Right lung (tissue), 5 donors: ENCODE measurements around the gene TRHDE. TPM values are rescaled to one million over a fixed set of nuclear protein-coding genes. Genes with fewer than 3 reads are reported as not detected.
"Not testable (repeated sequence)": the region's sequence is repeated elsewhere in the genome, so short reads cannot be mapped to it uniquely, and the experiment has no call there.

ENCODE experiments used
- DNase-seq, 2 donors: peaks; one replicate each; pipeline ENCODE4 v3.0.0-alpha.2; 2013
- polyA plus RNA-seq, 5 donors: library from polyadenylated mRNA; unstranded; fragments of 120-200 nt; gene quantifications; one replicate each; pipeline versions ENCODE4 v1.2.1 to v1.2.3, GENCODE V29; 2013; ENCODE audit warnings: inconsistent platforms in 1 of 5, low replicate concordance in 1 of 5; ENCODE audit not compliant: insufficient read length in 5 of 5, insufficient read depth in 1 of 5

TRHDE gene
- polyA plus RNA-seq, 5 donors: 1.2 to 3.8 (median 2.1) TPM

- no peak for DNase-seq
Measured at GRCh38 chr12:72610854-72611358, 338.7 kb downstream of the TRHDE start.

DNA sequence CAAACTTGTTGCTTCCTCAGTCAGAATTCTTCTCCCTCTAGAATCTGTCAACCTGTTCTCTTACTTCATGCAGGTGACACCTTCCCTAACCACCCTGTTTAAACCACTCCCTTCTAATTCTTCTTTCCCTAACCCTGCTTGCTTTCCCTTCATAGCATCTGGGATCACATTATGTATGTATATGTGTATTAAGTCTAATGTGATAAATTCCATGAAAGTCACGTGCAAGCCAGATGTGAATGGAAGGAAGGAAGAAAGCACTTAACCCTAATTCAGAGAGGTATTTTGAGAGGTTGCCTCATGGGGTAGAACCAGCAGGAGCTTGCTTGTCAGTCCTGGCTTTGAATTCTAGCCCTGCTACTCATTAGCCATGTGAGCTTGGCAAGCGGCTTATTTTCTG is 340.0 kb downstream of the TRHDE start:
- DNase-seq: no peak

DNA sequence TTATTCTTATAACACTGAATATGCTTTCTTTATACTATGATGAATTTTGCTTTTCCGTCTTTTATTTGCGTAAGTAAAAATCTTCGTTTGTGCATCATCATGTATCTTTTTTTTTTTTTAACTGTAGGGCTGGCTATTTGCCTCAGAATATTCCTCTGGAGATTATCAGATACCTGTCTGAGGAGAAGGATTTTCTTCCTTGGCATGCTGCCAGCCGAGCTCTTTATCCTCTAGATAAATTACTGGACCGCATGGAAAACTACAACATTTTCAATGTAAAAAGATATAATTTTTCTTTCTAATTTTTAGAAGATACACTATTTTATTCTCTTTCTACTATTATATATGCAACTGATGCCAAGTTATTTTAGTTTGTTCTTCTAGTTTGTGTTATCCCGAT is 346.6 kb downstream of the TRHDE start:
- no peak for DNase-seq

DNA sequence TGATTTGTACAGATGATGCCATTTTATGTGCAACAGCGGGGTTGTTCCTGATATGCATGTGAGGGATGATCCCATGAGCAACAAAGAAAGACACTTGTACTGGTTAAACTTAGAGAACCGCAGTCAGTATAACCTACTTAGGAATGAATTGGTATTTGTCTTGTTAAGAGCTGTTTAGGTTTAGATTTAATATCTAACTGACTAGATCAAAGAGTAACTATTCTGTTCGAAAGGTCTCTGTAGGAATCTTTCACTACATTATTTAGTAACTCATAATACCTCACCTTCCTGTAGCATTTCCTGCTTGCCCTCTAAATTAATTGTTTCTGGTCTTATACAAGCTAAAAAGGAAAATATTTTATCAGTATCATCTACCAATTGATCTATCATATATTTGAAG is 350.4 kb downstream of the TRHDE start:
- DNase-seq: no peak

GRCh38 chr12:72631926-72632685 is 359.9 kb downstream of the TRHDE start:
- DNase-seq: no peak

DNA sequence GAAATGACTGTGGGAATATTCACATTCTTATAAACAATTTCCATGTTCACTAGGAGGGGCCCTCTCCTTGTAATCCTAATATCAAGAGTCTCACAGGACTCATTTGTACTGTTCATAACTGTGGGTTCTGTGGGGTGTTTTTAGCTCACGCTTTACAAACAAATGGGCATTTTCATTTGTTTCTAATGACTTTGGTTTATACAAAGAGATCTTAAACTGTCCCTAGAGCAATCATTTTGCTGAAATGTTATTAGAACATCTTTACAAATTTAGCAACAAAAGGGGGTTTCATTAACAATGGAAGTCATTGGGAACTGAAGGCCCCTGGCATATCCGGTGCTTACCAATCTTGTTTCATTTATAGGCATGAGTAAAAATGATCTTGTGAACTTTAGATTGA is 370.5 kb downstream of the TRHDE start:
- DNase-seq: no peak

GRCh38 chr12:72647139-72647538 is 375.0 kb downstream of the TRHDE start:
- DNase-seq: no peak

- DNase-seq: no peak
Measured at GRCh38 chr12:72658615-72659014, 386.4 kb downstream of the TRHDE start.

GRCh38 chr12:72660174-72660573 is 388.0 kb downstream of the TRHDE start:
- not testable (repeated sequence) for DNase-seq

DNA sequence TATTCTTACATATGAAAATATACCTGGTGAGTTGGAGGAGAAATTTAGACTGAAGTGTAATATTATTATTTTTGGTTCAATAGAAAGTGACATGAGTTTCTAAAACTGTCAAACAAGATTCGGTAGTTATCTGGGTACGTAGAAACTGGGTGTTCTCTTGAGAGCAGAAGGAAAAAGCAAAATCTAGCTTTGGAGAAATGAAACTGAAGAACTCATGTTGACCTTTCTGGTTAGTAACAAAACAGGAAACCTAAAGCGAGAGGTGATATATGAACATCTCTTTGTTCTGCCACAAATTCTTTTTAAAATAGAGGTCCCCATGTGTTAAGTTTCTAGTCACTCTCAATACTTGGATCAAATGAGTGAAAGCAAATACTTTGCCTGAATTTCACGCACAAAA is 401.7 kb downstream of the TRHDE start:
- DNase-seq: no peak

- no peak for DNase-seq
Measured at GRCh38 chr12:72676556-72676955, 404.4 kb downstream of the TRHDE start.

DNA sequence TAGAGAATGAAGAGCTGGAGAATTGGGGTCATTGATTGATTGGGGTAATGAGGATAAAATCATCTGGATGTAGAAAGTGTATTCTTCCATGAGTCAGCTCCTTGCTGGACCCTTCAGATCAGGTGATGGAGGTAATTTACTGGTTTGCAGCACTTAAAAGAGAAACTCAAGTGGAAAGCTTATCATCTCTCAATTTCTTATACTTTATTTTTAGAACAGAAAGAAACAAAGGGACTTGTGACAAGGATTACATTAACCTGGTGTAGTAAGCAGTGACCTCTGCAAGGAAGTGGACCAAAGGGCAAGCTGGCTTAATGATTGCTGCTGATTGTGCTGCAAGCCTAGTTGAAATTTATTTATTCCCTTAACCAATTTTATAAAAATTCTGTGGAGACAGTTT is 405.0 kb downstream of the TRHDE start:
- no peak for DNase-seq

- DNase-seq: no peak
Measured at GRCh38 chr12:72677846-72678245, 405.7 kb downstream of the TRHDE start.

DNA sequence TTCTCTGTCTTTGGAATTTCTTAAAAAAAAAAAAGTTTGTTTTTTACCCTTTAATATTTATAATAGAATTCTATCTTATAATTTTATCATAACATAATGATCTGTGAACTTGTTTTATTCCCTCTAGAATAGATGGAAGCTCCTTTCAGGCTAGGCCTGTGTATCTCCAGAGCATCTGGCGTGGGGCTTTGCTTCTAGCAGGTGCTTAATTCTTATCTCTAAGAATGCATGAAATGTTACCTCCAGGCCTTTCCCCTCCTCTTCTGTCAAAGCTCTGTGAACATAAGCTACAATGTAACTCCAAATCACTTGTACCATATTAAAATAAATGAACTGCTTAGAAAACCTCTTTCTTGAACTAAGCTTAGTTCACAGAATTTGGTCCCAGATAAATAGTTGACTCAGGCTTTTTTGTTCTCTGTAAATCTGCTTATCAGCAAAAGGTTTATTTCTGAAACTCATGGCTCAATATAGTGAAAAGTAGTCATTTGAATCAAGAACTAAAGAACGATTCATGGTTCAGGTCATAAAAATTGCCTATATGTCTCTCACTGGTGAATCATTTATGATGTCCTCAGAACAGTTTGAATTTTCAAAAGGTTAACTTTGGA is 407.1 kb downstream of the TRHDE start:
- DNase-seq: no peak

GRCh38 chr12:72681028-72681427 is 408.9 kb downstream of the TRHDE start:
- DNase-seq: no peak

DNA sequence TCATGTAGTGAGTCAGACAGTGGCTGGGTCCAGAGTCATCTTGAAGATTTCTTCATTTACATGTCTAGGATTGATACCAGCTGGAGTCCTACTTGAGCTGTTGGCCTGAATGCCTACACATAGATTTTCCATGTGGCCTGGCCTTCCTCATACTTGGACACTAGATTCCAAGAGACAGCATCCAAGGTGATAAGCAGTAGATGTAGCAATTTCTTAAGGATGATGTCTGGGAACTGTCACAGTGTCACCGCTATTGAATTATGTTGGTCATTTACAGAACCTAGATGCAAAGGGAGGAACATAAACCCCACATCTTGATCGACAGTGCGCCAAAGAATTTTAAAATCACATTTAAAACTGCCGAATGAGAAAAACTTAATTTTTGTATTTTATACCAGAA is 412.3 kb downstream of the TRHDE start:
- no peak for DNase-seq

DNA sequence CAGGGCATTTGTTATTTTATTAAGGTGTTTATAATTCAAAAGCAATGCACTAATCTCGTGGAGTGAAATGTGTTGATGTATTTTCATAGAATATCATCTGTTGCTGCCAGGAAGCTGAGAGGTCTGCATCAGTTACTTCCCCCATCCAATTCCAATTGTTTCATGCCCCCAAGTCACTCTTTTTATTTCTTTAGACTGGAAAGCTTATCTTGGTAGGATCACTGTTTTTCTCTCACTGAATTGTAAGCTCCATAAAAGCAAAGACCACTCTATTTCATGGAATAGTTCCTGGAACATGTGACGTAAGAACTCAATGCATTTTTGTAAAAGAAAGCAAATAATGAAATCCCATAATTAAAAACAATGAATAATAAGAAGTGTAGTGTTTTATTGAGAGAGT is 420.2 kb downstream of the TRHDE start:
- DNase-seq: no peak

DNA sequence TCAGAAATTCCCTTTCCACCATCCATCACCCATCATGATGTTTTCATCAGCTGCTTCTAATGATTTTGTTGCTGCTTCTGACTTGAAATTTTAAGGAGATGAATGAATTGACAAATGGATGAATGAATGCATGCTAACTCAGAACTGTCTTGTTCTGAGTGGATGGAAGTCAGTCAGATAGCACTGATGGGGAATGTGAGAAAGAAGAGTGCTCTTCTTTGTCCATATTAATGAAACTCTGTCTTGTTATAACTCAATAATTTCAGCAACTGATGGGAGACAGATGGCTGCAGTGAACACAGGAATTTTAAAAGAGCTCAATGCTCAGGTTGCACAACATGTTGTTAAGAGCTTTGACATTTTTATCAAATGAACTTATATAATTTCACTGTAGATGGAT is 422.0 kb downstream of the TRHDE start:
- no peak for DNase-seq

DNA sequence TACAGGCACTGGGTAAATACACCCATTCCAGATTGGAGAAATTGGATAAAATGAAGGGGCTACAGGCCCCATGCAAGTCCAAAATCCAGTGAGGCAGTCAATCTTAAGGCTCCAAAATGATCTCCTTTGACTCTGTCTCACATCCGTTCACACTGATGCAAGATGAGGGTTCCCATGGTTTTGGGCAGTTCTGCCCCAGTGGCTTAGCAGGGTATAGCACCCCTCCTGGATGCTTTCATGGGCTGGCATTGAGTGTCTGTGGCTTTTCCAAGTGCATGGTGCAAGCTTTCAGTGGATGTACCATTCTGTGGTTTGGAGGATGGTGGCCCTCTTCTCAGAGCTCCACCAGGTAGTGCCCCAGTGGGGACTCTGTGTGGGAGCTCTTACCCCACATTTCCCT is 427.2 kb downstream of the TRHDE start:
- no peak for DNase-seq

DNA sequence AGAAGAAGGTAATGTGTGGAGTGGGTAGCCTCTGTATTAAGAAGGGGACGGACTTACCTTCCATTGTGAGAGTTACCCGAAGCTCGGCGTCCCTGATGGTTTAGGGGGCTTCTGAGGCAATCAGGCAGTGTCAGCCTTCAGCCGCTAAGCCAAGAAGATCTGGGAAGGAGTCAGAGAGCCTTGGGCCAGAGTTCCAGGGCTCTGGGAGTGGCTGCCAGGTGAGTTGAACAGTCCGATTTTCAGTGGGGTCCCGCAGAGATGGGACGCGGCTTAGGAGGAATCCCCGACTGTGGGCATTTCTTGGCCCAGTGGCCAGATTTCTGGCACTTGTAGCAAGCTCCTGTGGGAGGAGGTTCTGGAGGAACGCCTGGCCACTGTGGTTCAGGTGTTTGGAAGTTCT is 439.9 kb downstream of the TRHDE start:
- DNase-seq: not testable (repeated sequence)

DNA sequence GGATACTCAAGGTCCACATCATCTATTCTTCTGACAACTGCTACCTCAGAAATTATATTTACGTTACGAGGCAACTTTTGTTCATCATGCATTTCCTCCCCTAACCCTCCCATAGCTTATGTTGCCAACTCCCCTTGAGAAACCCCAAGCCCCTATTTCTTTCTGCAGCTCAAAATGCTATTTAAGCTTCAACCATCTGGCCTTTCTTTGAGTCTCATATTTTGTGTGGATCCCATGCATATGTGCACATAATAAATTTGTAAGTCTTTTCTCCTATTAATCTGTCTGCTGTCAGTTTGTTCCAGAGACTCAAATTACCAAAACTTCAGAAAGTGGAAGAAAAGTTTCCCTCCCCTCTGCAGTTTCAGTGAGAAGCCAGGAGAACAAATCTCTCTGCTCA is 444.1 kb downstream of the TRHDE start:
- DNase-seq: no peak

DNA sequence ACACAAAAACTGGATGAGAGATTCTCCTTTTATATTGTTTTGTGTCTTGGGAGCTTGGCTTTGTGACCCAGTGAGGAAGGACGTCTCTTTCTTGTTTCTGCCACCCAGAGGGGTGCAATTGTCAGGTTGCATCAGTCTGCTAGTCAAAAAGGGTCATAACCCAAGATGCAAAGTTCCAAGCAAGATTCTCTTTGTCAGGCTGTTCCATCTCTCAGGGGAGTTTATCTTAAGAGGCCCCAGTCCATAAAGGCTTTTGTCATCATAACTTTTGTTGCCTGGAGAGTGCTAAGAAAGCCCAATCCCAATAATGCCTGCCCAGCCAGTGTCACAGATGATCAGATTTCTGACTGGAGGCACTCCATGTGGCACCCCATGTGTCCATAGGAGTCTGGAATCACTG is 444.9 kb downstream of the TRHDE start:
- DNase-seq: no peak
